Stimulated activated CD4-positive, alpha-beta T cell treated with anti-CD3 and anti-CD28 coated beads, Interleukin-12 subunit alpha, Interleukin-12 subunit beta, amount 100 ng/mL, for 4 hours (primary cell): ENCODE results near the gene PTPRR.

Experiments used
- DNase-seq: peaks from one replicate; pipeline ENCODE4 v3.0.0-alpha.2; 2020

Gene PTPRR

DNA sequence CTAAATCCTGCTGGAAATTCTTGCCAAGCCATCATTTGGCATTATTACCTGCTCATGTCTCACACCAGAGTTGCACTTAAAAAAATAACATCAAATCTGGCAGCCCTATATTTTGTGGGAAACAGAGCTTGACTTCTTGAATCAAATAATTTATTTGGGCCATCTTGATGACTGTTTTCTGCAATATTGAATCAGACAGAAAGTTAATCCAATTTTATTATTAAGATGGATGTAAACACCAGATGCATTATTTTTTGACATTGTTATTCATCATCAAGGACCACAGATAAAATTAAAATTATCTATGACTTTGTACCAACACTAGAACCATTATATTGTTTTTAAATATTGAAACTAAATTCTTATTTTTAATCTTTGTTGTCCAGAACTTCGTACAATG lies 132.9 kb downstream of the PTPRR start:
- DNase-seq: no peak

DNA sequence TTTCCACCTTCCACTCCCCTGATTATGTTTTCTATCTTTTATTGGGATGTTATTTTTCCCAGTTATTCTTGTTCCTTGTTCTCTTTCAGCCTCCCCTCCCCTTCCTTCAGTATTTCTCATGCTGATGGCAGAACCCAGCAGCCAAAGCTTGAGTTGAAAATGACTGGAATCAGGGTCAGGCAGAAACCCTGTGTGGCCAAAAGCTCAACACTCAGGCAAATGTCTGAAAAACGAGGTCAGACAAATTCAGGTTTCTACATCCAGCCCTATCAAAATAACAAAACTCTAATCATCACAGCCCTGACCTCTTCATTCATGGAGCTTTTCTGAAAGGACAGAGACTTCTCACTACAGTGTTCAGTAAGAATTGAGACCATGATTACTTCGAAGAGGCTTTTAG lies 134.6 kb downstream of the PTPRR start:
- DNase-seq: no peak

DNA sequence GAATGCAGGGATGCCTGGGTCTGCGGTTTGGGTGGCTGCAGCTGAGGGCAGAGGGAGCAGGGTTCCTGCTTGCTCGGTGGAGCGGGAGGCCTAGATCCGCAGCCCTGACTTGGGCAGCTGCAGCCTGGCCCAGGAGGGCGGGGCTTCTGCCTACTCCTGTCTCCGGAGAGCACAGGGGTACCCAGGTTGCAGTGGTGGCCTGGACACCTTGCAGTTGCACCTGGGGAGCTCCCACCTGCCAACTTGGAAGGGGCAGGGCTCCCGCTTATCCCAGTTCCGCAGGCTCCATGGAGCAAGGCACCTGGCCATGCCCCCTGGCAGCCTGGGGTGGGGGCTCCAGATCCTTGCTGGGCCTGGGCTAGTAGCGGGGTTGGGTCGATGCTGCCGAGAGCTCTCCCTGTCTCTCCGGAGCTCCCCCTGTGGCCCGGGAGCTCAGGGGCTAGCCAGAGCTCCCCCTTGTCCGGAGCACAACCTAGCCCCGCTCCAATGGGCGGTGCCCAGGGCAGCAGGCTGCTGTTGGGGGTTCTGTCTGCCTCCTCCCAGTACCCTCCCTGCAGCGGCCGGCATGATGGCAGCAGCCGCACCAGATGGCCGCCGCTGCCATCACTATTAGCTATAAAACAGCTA lies 136.4 kb downstream of the PTPRR start:
- DNase-seq: no peak

DNA sequence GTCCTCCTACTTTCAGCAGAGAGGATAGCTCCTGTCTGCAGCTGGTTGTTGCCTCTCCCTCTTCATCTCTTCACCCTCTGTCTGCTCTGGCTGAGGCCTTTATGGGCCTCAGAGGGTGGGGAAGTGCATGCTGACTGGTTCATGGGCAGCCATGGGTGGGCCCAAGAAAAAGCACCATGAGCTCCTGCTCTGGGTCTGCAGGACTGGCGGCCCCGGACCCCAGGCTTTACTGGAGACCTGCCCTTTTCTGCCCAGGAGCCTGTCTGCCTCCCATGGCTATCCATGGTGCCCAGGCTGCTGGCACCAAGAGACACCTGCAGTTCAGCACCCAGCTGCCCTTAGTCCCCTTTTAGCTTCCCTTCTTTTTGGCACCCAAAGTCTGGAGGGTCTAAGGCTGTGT lies 137.1 kb downstream of the PTPRR start:
- no peak for DNase-seq

DNA sequence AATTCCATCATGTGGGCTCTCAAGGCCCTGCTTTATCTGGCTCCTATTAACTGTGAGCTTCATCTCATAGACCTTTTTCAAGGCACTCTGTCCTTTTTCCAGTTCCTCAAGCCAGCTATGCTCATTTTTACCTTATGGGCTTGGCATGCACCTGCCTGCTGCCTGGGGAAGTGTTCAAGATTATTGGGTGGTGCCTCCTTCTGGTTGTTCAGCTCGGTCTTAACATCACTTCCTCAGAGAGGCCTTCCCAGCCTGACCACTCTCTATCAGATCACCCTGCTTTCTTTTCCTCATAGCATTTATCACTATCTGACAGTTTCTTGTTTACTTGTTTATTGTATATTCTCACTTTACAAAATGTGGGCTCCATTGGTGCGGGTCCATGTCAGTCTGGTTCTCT lies 141.3 kb downstream of the PTPRR start:
- DNase-seq: no peak

- DNase-seq: no peak
Measured at GRCh38 chr12:70774055-70774454, 146.5 kb downstream of the PTPRR start.

- no peak for DNase-seq
Measured at GRCh38 chr12:70772836-70773235, 147.7 kb downstream of the PTPRR start.

- no peak for DNase-seq
Measured at GRCh38 chr12:70771581-70771980, 149.0 kb downstream of the PTPRR start.

DNA sequence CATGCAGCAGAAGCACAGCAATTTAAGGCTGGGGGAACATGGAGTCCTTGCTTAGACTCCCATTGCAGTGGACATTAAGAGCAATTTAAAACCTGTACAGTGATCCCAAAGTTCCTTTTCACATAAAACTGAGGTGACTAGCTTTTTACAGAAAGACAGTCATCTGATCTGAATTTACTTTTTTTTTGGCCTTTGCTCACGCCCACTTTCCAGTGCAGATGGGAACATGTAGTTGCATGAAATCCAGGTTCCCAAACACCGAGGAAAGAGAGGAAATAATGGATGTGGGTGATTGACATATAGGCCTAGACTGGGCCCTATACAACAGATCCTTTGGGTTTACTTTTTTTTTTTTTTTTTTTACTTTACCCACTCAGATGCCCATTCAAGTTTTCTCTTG lies 156.9 kb downstream of the PTPRR start:
- no peak for DNase-seq

DNA sequence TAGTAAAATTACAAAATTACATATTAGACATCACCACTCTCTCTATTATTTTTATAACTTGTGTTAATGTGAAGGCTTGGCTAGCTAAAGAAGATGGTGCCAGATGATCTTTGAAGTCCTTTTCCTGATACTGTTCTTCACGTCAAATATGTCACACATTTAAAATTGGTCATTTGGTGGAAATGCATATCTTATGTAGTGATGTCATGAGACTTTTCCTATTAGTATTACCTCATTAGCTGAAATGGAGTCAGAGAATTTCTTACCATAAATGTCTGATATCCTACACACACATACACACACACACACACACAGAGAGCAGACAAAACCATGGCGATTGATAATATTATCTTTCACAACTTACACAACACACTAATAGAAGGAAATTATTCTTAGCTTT lies 158.5 kb downstream of the PTPRR start:
- DNase-seq: no peak

GRCh38 chr12:70759161-70759918 lies 161.2 kb downstream of the PTPRR start:
- no peak for DNase-seq

DNA sequence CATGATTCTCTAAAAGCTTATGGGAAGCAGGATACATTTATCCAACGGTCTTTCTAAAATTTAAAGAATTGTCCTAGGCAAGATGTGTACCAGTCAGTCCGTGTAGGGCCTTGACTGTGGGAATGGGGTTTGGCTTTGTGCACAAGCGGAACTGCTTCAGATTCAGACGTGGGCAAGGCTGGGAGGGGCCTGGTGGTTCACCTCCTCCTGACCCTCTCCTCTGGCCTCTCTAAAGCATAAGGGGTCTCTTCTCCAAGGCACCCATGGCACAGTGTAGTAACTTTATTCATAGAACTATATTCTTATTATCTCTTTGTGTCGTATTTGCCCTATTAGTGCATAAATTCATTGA lies 162.1 kb downstream of the PTPRR start:
- no peak for DNase-seq

DNA sequence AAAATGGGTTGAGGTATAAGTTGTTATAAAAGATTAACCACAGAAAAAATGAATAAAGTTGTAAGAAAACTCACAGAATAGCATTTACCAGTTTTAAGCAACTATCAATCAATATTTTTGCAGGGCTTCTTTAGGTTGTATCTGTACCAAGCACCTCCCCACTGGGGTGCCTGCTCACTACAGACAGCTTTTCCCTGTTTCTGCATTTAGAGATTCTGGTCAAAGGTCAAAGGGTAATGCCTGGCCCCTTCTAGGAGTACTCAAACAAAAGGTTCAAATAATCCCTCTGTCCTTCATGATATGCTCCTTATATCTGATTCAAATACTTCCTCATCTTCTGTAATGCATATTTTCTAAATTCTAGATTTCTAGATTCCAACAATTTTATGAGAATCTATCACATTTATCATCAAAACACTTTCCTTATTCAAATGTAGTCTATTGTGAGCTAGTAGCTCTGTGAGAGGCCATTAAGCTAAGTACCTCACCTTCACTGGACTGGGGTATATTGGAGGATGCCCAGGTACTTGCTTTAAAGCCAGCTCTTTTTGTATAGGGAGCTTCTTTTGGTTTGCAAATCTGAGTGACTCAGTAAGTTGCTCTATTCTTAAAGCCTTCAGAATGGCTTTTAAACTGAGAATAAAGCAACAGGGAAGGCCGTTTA lies 162.6 kb downstream of the PTPRR start:
- DNase-seq: no peak

DNA sequence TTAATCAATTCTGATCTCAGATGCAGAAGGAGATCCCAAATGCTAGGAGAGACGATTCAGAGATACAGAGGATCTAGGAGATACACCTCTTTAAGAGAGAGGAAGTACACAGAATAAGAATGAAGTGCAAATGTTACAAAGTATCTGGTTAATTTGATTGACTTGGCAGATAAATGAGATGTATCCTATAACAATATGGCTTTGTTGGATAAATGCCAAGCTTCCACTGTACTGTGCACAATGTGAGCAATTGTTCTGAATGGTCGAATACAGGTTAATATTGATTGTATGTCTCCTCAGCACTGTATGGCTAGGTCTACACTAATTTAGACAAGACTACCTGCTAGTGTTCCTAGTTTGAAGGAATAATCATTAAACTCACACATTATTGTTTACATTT lies 163.7 kb downstream of the PTPRR start:
- no peak for DNase-seq

DNA sequence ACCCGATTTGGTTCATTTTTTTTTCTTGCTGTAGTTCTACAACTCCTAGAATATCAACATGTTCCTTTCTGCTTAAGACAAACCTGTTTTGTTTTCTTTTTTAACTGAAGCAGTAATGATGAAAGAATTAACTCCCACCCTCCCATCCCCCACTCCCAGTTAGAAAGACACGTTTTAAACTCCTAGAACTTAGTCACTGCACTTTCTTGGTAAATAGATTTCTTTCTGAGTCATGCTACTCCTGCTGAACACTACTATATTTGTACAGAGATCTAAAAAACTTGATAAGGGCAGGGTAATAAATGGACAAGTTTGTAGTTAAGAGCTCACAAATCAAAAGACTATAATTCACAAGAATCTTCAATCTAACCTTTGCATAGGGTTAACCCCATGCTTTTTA lies 164.4 kb downstream of the PTPRR start:
- no peak for DNase-seq

DNA sequence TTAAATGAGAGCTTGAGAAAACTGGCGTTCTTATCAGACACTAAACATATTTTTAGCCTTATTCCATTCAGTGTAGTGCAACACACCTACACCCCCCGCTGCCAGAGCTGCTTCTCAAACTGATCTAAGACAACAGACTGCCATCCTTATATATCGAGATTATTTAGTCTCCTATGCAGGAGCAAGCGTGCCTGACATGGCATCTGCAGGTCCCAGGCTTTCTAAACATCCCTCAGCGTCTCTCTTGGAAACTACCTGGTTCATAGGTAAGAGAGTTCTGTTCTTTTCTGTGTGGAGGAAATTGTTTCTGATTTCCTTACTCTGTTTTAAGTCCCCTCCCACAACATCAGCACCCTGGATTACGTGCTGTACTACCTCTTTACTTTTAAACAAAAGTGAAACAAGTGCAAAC lies 166.2 kb downstream of the PTPRR start:
- no peak for DNase-seq

- no peak for DNase-seq
Measured at GRCh38 chr12:70752327-70752726, 168.2 kb downstream of the PTPRR start.

DNA sequence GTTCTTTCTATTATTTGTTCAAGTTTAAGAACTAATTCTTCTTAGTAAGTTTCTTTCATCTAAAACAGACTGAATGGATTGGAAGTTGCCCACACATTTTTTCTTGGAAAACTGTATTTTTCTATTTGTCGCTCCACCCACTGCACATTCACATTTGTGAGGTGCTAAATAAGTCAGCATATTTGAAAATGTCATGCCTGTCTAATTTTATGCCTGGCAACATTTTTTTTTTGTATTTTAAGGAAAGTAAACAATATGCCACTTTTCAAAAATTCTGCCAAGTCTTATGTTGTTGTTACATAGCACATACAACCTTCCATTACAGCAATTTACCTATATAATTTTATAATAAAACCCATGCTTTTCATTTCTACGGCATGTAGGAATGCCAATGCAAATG lies 170.6 kb downstream of the PTPRR start:
- DNase-seq: no peak

DNA sequence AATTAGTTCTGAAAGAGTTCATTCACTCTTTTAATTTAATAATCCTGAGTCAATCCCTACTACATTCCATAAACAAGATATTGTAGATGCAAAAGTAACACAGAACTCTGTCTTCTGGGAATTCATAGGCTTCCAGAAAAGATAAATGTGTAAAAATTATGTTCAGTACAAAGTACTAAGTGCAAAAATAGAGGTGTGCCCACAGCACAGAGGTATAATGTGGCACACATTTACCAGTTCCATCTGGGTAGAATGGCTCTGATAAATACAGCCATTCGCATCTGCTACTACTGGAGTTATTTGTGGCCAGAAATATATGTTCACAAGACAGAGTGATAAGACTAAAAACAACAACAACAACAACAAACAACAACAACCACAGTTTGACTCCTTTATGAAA lies 171.7 kb downstream of the PTPRR start:
- no peak for DNase-seq

GRCh38 chr12:70747445-70748260 lies 172.9 kb downstream of the PTPRR start:
- DNase-seq: no peak

DNA sequence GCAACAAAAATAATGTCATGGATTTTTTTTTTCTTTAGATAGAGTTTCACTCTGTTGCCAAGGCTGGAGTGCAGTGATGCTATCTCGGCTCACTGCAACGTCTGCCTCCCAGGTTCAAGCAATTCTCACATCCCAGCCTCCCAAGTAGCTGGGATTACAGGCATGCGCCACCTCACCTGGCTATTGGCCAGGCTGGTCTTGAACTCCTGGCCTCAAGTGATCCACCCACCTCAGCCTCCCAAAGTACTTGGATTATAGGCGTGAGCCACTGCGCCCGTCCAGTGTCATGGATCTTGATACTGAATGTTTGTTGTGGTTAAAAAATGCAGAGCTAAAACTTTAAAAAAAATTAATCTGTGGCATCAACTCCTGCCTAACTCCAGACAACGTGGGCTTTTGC lies 175.5 kb downstream of the PTPRR start:
- no peak for DNase-seq

- no peak for DNase-seq
Measured at GRCh38 chr12:70744178-70744577, 176.4 kb downstream of the PTPRR start.

DNA sequence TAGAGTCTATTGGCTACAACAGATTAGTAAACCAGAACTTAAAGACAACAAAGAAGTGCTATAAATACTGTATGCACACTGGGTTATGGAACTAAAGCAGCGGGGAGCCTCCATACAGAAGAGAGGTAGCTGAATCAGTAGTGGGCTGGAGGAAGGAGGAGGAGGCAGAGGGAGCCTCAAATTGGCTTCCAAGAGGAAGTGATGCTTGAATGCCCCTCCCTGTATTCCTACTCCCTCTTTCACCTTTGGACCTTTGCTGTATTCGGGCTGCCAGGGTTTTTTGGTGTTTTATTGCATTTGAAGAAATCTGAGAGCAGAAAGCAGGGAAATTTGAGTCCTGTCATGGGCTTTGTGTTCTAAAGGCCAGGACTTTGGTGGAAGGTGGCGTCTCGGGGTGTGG lies 179.3 kb downstream of the PTPRR start:
- DNase-seq: no peak

DNA sequence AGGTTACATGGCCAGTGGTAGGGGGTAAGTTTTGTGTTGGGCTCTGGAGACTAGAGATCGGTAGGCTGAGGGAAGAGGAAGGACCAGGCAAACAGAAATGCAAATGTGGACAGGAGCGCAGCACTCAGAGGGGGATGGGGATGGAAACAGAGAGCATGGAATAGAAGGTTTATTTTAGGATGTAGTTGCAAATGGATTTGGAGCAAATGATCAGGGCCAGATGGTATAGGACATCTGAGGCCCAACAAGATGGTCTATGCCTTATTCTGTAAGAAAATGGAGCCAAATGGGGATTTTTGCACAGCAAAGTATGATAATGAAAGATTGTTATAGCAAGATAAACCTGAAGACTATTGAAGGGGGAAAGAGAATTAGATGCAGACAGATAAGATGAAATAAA lies 180.8 kb downstream of the PTPRR start:
- DNase-seq: no peak
